DLD1 (cell line): ENCODE measurements around the gene DLGAP4.

Experiments
- in situ Hi-C: cut with HindIII; loops from 2 replicates; pipeline ENCODE4 v1.10.0; 2017; ENCODE audit warnings: low sequenced_read_pairs

Gene DLGAP4

GRCh38 chr20:36320898-36321695 lies 15.0 kb downstream of the DLGAP4 start:
- in situ Hi-C loops, result no loop called here

GRCh38 chr20:36322131-36322530 lies 16.0 kb downstream of the DLGAP4 start:
- in situ Hi-C loops, result no loop called here

GRCh38 chr20:36330091-36330490 lies 24.0 kb downstream of the DLGAP4 start:
- in situ Hi-C loops, result no loop called here

GRCh38 chr20:36331209-36331608 lies 25.1 kb downstream of the DLGAP4 start:
- in situ Hi-C loops, result no loop called here

- in situ Hi-C loops, result no loop called here
Observed at GRCh38 chr20:36333841-36334240, 27.7 kb downstream of the DLGAP4 start.

- in situ Hi-C loops, result no loop called here
Observed at GRCh38 chr20:36334281-36335205, 28.4 kb downstream of the DLGAP4 start.

- in situ Hi-C loops, result no loop called here
Observed at GRCh38 chr20:36335206-36335870, 29.2 kb downstream of the DLGAP4 start.

- in situ Hi-C loops, result no loop called here
Observed at GRCh38 chr20:36336204-36336603, 30.1 kb downstream of the DLGAP4 start.

GRCh38 chr20:36336954-36337704 lies 31.0 kb downstream of the DLGAP4 start:
- in situ Hi-C loops, result no loop called here

GRCh38 chr20:36337886-36338285 lies 31.7 kb downstream of the DLGAP4 start:
- in situ Hi-C loops, result no loop called here

- in situ Hi-C loops, result no loop called here
Observed at GRCh38 chr20:36339646-36340592, 33.8 kb downstream of the DLGAP4 start.

GRCh38 chr20:36340593-36340990 lies 34.5 kb downstream of the DLGAP4 start:
- in situ Hi-C loops, result no loop called here

- in situ Hi-C loops, result no loop called here
Observed at GRCh38 chr20:36341331-36342020, 35.3 kb downstream of the DLGAP4 start.

- in situ Hi-C loops, result no loop called here
Observed at GRCh38 chr20:36342331-36343120, 36.4 kb downstream of the DLGAP4 start.

GRCh38 chr20:36343641-36344040 lies 37.5 kb downstream of the DLGAP4 start:
- in situ Hi-C loops, result no loop called here

GRCh38 chr20:36344517-36345132 lies 38.5 kb downstream of the DLGAP4 start:
- in situ Hi-C loops, result no loop called here

- in situ Hi-C loops, result no loop called here
Observed at GRCh38 chr20:36346256-36346655, 40.1 kb downstream of the DLGAP4 start.
